ENCODE measurements around the gene DNPH1.

GRCh38 chr6:43220439-43220951, 8.8 kb downstream of the DNPH1 start:
- TF ChIP-seq YY1 (IDR thresholded peaks at IDR 0.05; ENCODE audit: low read depth, low read length) = no peak
- TF ChIP-seq CREB1 (IDR thresholded peaks at IDR 0.05) = no peak
